ENCODE results near the gene FLT3LG.

GRCh38 chr19:49455773-49456172 lies 18.2 kb upstream of the FLT3LG start:
- TF ChIP-seq YY1 (IDR thresholded peaks at IDR 0.05; ENCODE audit: insufficient read depth, insufficient read length) (no peak), ZNF274 (IDR thresholded peaks at IDR 0.05; ENCODE audit: low read depth, low read length) (no peak), SUZ12 (IDR thresholded peaks at IDR 0.05; ENCODE audit: extremely low read depth, insufficient read depth, insufficient read length) (no peak)
